Measurements from ENCODE around the gene CRPPA.

- TF ChIP-seq CTCF (IDR thresholded peaks at IDR 0.05; ENCODE audit: poor library complexity) = no peak
- no peak for TF ChIP-seq EZH2 (IDR thresholded peaks at IDR 0.05; ENCODE audit: borderline replicate concordance)
Observed at GRCh38 chr7:16400893-16401275, 20.5 kb downstream of the CRPPA start.
